ENCODE measurements around the gene OSTM1. TPM values are rescaled to one million over a fixed set of nuclear protein-coding genes. Genes with fewer than 3 reads are reported as not detected.

OSTM1 gene
- total RNA-seq (10 to 100 TPM; 25.0 to 48.9 (median 36.7) TPM), polyA plus RNA-seq (10 to 100 TPM; 26.0 to 30.9 TPM), total RNA-seq (31.9 reads per million, percentile 61 among the genes with 10 or more reads in this experiment)

- POLR2A ChIA-PET: interaction anchor here (0.6 to 1.7 kb wide), 3 partner anchors 187 to 387 kb away, joined by 5 to 6 read pairs (median 5); partner anchors contain the start of gene SNX3
- intact Hi-C loops (cut with micrococcal nuclease): loop anchor here (1.0 to 10.0 kb wide), 15 partner anchors 38 to 1749 kb away; partner anchors contain the start of genes AK9 (in 2 of the 2), FIG4 (in 2 of the 2), SEC63 (in 2 of the 2) and SNX3 (in 2 of the 2)
- Histone ChIP-seq H3K36me3 (ENCODE audit: control insufficient read depth in 2 of 3, insufficient read depth in 3 of 3, low read length in 3 of 3) (peaks cover 0 to 6% (median 0%) of the 10 kb centered on the region in 3 experiments), H3K4me1 (ENCODE audit: control insufficient read depth in 2 of 2, insufficient read depth in 2 of 2, low read length in 2 of 2) (peaks cover 18% of the 10 kb centered on the region in 2 donors), H3K9me3 (ENCODE audit: control insufficient read depth in 2 of 3, low read length in 3 of 3) (no peaks in the 10 kb centered on the region), H3K27me3 (ENCODE audit: control insufficient read depth in 2 of 2, insufficient read depth in 2 of 2, low read length in 2 of 2) (no peaks in the 10 kb centered on the region), H3K27ac (ENCODE audit: low read depth, low read length) (peak within 1 kb of the TSS; percentile 89), H3K4me3 (ENCODE audit: low read length) (peak within 1 kb of the TSS; percentile 99)
- H3K27me3 Mint-ChIP-seq: peaks cover 0 to 25% (median 4%) of the 10 kb centered on the region in 5 donors
- DNase-seq (peak; percentile 88 to 98 (median 94)), ATAC-seq (peak; percentile 99)
- peak within 1 kb of the TSS; percentile 84 to 94 (median 90) for H3K4me3 Mint-ChIP-seq
- CTCF ChIA-PET: interaction anchor here (1.0 kb wide), 1 partner anchor 11 kb away, joined by 3 read pairs; no protein-coding TSS in a partner anchor
- no peaks in the 10 kb centered on the region for H3K9me3 Mint-ChIP-seq
- peaks cover 0 to 7% (median 0%) of the 10 kb centered on the region in 5 donors for H3K36me3 Mint-ChIP-seq
- H3K27ac Mint-ChIP-seq: peak within 1 kb of the TSS; percentile 81 to 98 (median 91)
- H3K4me1 Mint-ChIP-seq: peaks cover 11 to 35% (median 23%) of the 10 kb centered on the region in 7 donors
Measured at GRCh38 chr6:108074359-108075144, at the start of gene OSTM1. Gene OSTM1, minus strand, starts transcription at chr6:108074741. Its CDS starts 90 bp downstream, at chr6:108074651.

GRCh38 chr6:108123946-108124345, 49.4 kb upstream of the OSTM1 start:
- POLR2A ChIA-PET: no interaction called here
- H3K4me3 Mint-ChIP-seq: no peak overlapping the region

GRCh38 chr6:108123481-108123929, 49.0 kb upstream of the OSTM1 start:
- POLR2A ChIA-PET: no interaction called here
- Mint-ChIP-seq H3K27ac (no peak overlapping the region), H3K36me3 (peaks cover 0 to 8% (median 0%) of the 10 kb centered on the region in 5 donors), H3K9me3 (peaks cover 0 to 5% (median 0%) of the 10 kb centered on the region in 11 donors), H3K4me3 (peak overlapping the region in 1 of 10 donors; percentile 16), H3K27me3 (peaks cover 79 to 92% (median 91%) of the 10 kb centered on the region in 5 donors), H3K4me1 (peaks cover 6 to 19% (median 7%) of the 10 kb centered on the region in 7 donors)
- intact Hi-C loops (cut with micrococcal nuclease): no loop called here
- ATAC-seq (no peak), DNase-seq (no peak)
- Histone ChIP-seq H3K9me3 (ENCODE audit: control insufficient read depth in 2 of 3, low read length in 3 of 3) (no peaks in the 10 kb centered on the region), H3K4me1 (ENCODE audit: control insufficient read depth in 2 of 2, insufficient read depth in 2 of 2, low read length in 2 of 2) (peaks cover 0 to 10% of the 10 kb centered on the region in 2 donors), H3K27ac (ENCODE audit: low read depth, low read length) (no peak overlapping the region), H3K4me3 (ENCODE audit: low read length) (no peak overlapping the region), H3K36me3 (ENCODE audit: control insufficient read depth in 2 of 3, insufficient read depth in 3 of 3, low read length in 3 of 3) (no peaks in the 10 kb centered on the region), H3K27me3 (ENCODE audit: control insufficient read depth in 2 of 2, insufficient read depth in 2 of 2, low read length in 2 of 2) (peaks cover 4 to 18% of the 10 kb centered on the region in 2 donors)
- CTCF ChIA-PET: interaction anchor here (0.6 kb wide), 1 partner anchor 105 kb away, joined by 3 read pairs; no protein-coding TSS in a partner anchor

More at GRCh38 chr6:108123946-108124345, 49.4 kb upstream of the OSTM1 start:
- intact Hi-C loops (cut with micrococcal nuclease): no loop called here
- H3K9me3 Mint-ChIP-seq: peaks cover 0 to 4% (median 0%) of the 10 kb centered on the region in 11 donors
- no peak overlapping the region for H3K27ac Mint-ChIP-seq
- peaks cover 2 to 15% (median 3%) of the 10 kb centered on the region in 7 donors for H3K4me1 Mint-ChIP-seq
- peaks cover 4 to 13% of the 10 kb centered on the region in 2 donors for H3K27me3 ChIP-seq (ENCODE audit: control insufficient read depth in 2 of 2, insufficient read depth in 2 of 2, low read length in 2 of 2)
- no peak overlapping the region for H3K27ac ChIP-seq (ENCODE audit: low read depth, low read length)
- peaks cover 0 to 6% of the 10 kb centered on the region in 2 donors for H3K4me1 ChIP-seq (ENCODE audit: control insufficient read depth in 2 of 2, insufficient read depth in 2 of 2, low read length in 2 of 2)
- ATAC-seq (no peak), DNase-seq (no peak)
- CTCF ChIA-PET: interaction anchor here (0.6 kb wide), 1 partner anchor 106 kb away, joined by 3 read pairs; no protein-coding TSS in a partner anchor
- no peak overlapping the region for H3K4me3 ChIP-seq (ENCODE audit: low read length)
- no peaks in the 10 kb centered on the region for H3K36me3 ChIP-seq (ENCODE audit: control insufficient read depth in 2 of 3, insufficient read depth in 3 of 3, low read length in 3 of 3)
- peaks cover 79 to 92% (median 91%) of the 10 kb centered on the region in 5 donors for H3K27me3 Mint-ChIP-seq
- H3K9me3 ChIP-seq (ENCODE audit: control insufficient read depth in 2 of 3, low read length in 3 of 3): no peaks in the 10 kb centered on the region
- H3K36me3 Mint-ChIP-seq: peaks cover 0 to 8% (median 0%) of the 10 kb centered on the region in 5 donors

GRCh38 chr6:108121612-108122011, 47.1 kb upstream of the OSTM1 start:
- Mint-ChIP-seq H3K4me1 (peaks cover 14 to 28% (median 18%) of the 10 kb centered on the region in 7 donors), H3K36me3 (peaks cover 0 to 8% (median 2%) of the 10 kb centered on the region in 5 donors), H3K9me3 (peaks cover 0 to 8% (median 0%) of the 10 kb centered on the region in 11 donors), H3K27me3 (peaks cover 78 to 94% (median 84%) of the 10 kb centered on the region in 5 donors), H3K27ac (no peak overlapping the region), H3K4me3 (peak overlapping the region in 4 of 10 donors; percentile 4 to 52 (median 8))
- Histone ChIP-seq H3K4me3 (ENCODE audit: low read length) (no peak overlapping the region), H3K27me3 (ENCODE audit: control insufficient read depth in 2 of 2, insufficient read depth in 2 of 2, low read length in 2 of 2) (peaks cover 4 to 22% of the 10 kb centered on the region in 2 donors), H3K4me1 (ENCODE audit: control insufficient read depth in 2 of 2, insufficient read depth in 2 of 2, low read length in 2 of 2) (peaks cover 0 to 16% of the 10 kb centered on the region in 2 donors), H3K9me3 (ENCODE audit: control insufficient read depth in 2 of 3, low read length in 3 of 3) (no peaks in the 10 kb centered on the region), H3K36me3 (ENCODE audit: control insufficient read depth in 2 of 3, insufficient read depth in 3 of 3, low read length in 3 of 3) (no peaks in the 10 kb centered on the region), H3K27ac (ENCODE audit: low read depth, low read length) (no peak overlapping the region)
- ATAC-seq (no peak), DNase-seq (no peak)
- CTCF ChIA-PET: interaction anchor here (0.7 kb wide), 1 partner anchor 59 kb away, joined by 3 read pairs; no protein-coding TSS in a partner anchor
- POLR2A ChIA-PET: no interaction called here
- intact Hi-C loops (cut with micrococcal nuclease): no loop called here

- peaks cover 22 to 41% (median 30%) of the 10 kb centered on the region in 7 donors for H3K4me1 Mint-ChIP-seq
- DNase-seq: no peak
- ChIA-PET CTCF (interaction anchor here (0.5 kb wide), 1 partner anchor 662 kb away, joined by 3 read pairs; no protein-coding TSS in a partner anchor), POLR2A (no interaction called here)
- H3K27ac ChIP-seq (ENCODE audit: low read depth, low read length): no peak overlapping the region
- H3K9me3 ChIP-seq (ENCODE audit: control insufficient read depth in 2 of 3, low read length in 3 of 3): no peaks in the 10 kb centered on the region
- no peak overlapping the region for H3K4me3 ChIP-seq (ENCODE audit: low read length)
- peaks cover 0 to 7% (median 0%) of the 10 kb centered on the region in 11 donors for H3K9me3 Mint-ChIP-seq
- intact Hi-C loops (cut with micrococcal nuclease): no loop called here
- peaks cover 0 to 5% (median 2%) of the 10 kb centered on the region in 5 donors for H3K36me3 Mint-ChIP-seq
- H3K36me3 ChIP-seq (ENCODE audit: control insufficient read depth in 2 of 3, insufficient read depth in 3 of 3, low read length in 3 of 3): no peaks in the 10 kb centered on the region
- peak overlapping the region in 8 of 10 donors; percentile 7 to 99 (median 29) for H3K4me3 Mint-ChIP-seq
- H3K27ac Mint-ChIP-seq: no peak overlapping the region
- peaks cover 8 to 31% of the 10 kb centered on the region in 2 donors for H3K27me3 ChIP-seq (ENCODE audit: control insufficient read depth in 2 of 2, insufficient read depth in 2 of 2, low read length in 2 of 2)
- H3K4me1 ChIP-seq (ENCODE audit: control insufficient read depth in 2 of 2, insufficient read depth in 2 of 2, low read length in 2 of 2): peaks cover 4 to 24% of the 10 kb centered on the region in 2 donors
- H3K27me3 Mint-ChIP-seq: peaks cover 79 to 94% (median 82%) of the 10 kb centered on the region in 5 donors
- no peak for ATAC-seq
Measured at GRCh38 chr6:108120311-108120710, 45.8 kb upstream of the OSTM1 start.

- Histone ChIP-seq H3K27ac (ENCODE audit: low read depth, low read length) (no peak overlapping the region), H3K9me3 (ENCODE audit: control insufficient read depth in 2 of 3, low read length in 3 of 3) (no peaks in the 10 kb centered on the region), H3K27me3 (ENCODE audit: control insufficient read depth in 2 of 2, insufficient read depth in 2 of 2, low read length in 2 of 2) (peaks cover 8 to 32% of the 10 kb centered on the region in 2 donors), H3K4me1 (ENCODE audit: control insufficient read depth in 2 of 2, insufficient read depth in 2 of 2, low read length in 2 of 2) (peaks cover 10 to 30% of the 10 kb centered on the region in 2 donors), H3K36me3 (ENCODE audit: control insufficient read depth in 2 of 3, insufficient read depth in 3 of 3, low read length in 3 of 3) (no peaks in the 10 kb centered on the region), H3K4me3 (ENCODE audit: low read length) (no peak overlapping the region)
- ATAC-seq (no peak), DNase-seq (no peak)
- Mint-ChIP-seq H3K9me3 (peaks cover 0 to 7% (median 0%) of the 10 kb centered on the region in 11 donors), H3K36me3 (peaks cover 0 to 5% (median 2%) of the 10 kb centered on the region in 5 donors), H3K27ac (peak overlapping the region in 1 of 9 donors; percentile 13), H3K27me3 (peaks cover 79 to 94% (median 82%) of the 10 kb centered on the region in 5 donors), H3K4me1 (peaks cover 28 to 47% (median 36%) of the 10 kb centered on the region in 7 donors), H3K4me3 (peak overlapping the region in 7 of 10 donors; percentile 64 to 99 (median 88))
- intact Hi-C loops (cut with micrococcal nuclease): loop anchor here in 1 of 2 donors (2.0 to 10.0 kb wide), 2 partner anchors 15 to 235 kb away; no protein-coding TSS in a partner anchor
- ChIA-PET CTCF (interaction anchor here (0.5 kb wide), 1 partner anchor 662 kb away, joined by 3 read pairs; no protein-coding TSS in a partner anchor), POLR2A (no interaction called here)
Measured at GRCh38 chr6:108119769-108120141, 45.2 kb upstream of the OSTM1 start.
